Mammary epithelial cell (primary cell): Measurements from ENCODE around the gene M6PR.

Source experiments
- EZH2 ChIP-seq: IDR thresholded peaks from 2 replicates; pipeline ENCODE4 v1.6.1; 2012; ENCODE audit warnings: low read length, inconsistent platforms, borderline replicate concordance
- TF ChIP-seq, protein P1 (sequence below), 2 donors: IDR thresholded peaks in 1 of 2; conservative IDR thresholded peaks in 1 of 2; 2 replicates each; pipeline ENCODE4 v1.5.1; 2011 to 2012; ENCODE audit warnings: inconsistent platforms in 2 of 2, low read length in 2 of 2, mild to moderate bottlenecking in 2 of 2, control low read depth in 1 of 2, low read depth in 1 of 2; ENCODE audit not compliant: insufficient read depth in 1 of 2; ENCODE audit errors: extremely low read depth in 1 of 2

DNA sequence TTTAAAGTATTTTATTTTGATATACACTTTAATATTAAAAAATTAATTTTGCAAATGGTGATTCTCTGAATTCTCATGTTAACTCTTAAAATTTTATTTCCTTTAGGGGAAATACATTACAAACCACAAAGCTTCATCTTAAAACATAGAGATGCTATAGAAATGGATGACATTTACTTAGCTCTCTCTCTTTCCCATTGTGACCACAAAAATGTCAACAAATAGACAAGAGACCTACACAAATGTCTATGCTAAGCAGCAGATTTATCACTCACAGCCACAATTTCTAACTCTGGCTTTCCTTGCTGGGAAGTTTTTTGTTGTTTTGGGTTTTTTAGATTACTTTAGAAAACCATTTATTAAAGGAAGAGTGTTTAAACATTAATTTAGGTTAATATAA, 55.1 kb downstream of the M6PR start:
- TF ChIP-seq, protein P1, sequence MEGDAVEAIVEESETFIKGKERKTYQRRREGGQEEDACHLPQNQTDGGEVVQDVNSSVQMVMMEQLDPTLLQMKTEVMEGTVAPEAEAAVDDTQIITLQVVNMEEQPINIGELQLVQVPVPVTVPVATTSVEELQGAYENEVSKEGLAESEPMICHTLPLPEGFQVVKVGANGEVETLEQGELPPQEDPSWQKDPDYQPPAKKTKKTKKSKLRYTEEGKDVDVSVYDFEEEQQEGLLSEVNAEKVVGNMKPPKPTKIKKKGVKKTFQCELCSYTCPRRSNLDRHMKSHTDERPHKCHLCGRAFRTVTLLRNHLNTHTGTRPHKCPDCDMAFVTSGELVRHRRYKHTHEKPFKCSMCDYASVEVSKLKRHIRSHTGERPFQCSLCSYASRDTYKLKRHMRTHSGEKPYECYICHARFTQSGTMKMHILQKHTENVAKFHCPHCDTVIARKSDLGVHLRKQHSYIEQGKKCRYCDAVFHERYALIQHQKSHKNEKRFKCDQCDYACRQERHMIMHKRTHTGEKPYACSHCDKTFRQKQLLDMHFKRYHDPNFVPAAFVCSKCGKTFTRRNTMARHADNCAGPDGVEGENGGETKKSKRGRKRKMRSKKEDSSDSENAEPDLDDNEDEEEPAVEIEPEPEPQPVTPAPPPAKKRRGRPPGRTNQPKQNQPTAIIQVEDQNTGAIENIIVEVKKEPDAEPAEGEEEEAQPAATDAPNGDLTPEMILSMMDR (conservative IDR thresholded peaks at IDR 0.05 in 1 of 2, IDR thresholded peaks at IDR 0.05 in 1 of 2; ENCODE audit: extremely low read depth in 1 of 2, insufficient read depth in 1 of 2, low read depth in 1 of 2, low read length in 2 of 2): no peak
- no peak for TF ChIP-seq EZH2
